ENCODE results near the gene GTF3C4.

DNA sequence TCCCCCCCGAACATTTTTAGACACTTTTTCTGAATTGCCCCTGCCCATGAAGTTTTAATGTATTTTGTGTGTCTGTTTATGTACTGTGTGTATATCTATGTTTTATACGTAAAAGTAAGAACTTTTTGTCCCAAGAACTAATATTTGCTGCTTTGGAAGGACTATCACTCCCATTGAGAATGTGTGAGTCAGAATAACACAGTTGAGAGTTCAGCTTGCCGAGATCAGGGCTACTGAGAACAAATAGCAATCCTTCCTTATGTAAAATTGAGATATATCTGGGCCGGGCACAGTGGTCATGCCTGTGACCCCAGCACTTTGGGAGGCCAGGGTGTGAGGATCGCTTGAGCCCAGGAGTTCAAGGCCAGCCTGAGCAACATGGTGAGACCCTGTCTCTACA, 11.3 kb downstream of the GTF3C4 start:
- TF ChIP-seq, protein P1, sequence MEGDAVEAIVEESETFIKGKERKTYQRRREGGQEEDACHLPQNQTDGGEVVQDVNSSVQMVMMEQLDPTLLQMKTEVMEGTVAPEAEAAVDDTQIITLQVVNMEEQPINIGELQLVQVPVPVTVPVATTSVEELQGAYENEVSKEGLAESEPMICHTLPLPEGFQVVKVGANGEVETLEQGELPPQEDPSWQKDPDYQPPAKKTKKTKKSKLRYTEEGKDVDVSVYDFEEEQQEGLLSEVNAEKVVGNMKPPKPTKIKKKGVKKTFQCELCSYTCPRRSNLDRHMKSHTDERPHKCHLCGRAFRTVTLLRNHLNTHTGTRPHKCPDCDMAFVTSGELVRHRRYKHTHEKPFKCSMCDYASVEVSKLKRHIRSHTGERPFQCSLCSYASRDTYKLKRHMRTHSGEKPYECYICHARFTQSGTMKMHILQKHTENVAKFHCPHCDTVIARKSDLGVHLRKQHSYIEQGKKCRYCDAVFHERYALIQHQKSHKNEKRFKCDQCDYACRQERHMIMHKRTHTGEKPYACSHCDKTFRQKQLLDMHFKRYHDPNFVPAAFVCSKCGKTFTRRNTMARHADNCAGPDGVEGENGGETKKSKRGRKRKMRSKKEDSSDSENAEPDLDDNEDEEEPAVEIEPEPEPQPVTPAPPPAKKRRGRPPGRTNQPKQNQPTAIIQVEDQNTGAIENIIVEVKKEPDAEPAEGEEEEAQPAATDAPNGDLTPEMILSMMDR (IDR thresholded peaks at IDR 0.05; ENCODE audit: insufficient read depth, low read length, poor library complexity, severe bottlenecking): no peak
- TF ChIP-seq EZH2phosphoT487 (conservative IDR thresholded peaks at IDR 0.05; ENCODE audit: low read length): no peak

All from SU-DHL-6 (cell line).